ENCODE measurements around the gene ARMCX6. TPM values are rescaled to one million over a fixed set of nuclear protein-coding genes. Genes with fewer than 3 reads are reported as not detected.
"Not testable (repeated sequence)": the region's sequence is repeated elsewhere in the genome, so short reads cannot be mapped to it uniquely, and the experiment has no call there.

Gene ARMCX6
- total RNA-seq, 2 experiments from 2014 or later: 20.7 to 26.0 TPM

DNA sequence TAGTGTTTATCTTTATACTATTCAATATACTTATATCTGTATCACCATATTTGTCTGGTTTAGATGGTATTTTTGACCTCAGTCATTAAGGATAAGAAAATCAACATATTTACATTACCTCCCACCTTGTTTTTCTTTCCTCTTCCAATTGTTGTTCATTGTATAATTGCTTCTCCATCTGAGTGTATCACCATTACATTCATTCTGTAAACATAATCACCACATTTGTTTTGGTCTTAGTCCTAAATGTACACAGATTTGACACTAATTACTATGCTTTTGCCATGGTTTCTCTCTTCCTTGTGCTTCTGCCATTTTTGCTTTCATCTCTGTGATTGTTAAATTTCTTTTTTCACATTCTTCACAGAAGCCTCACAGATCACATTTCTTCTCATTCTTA is 12.7 kb downstream of the ARMCX6 start:
- no peaks in the 10 kb centered on the region for H3K79me2 ChIP-seq (ENCODE audit: insufficient read depth, low read depth, low read length)
- H4K20me1 ChIP-seq (ENCODE audit: insufficient read depth, low read length): no peaks in the 10 kb centered on the region
- H3K4me1 ChIP-seq (ENCODE audit: insufficient read depth, low read length, poor library complexity, severe bottlenecking): no peaks in the 10 kb centered on the region
- no TSS peak for BruUV-seq (replicated peaks)
- no peaks in the 10 kb centered on the region for H3K9me3 ChIP-seq (ENCODE audit: low read length)
- POLR2A ChIA-PET: no interaction called here
- no peak overlapping the region for H3K27ac ChIP-seq (ENCODE audit: low read depth, low read length, poor library complexity, severe bottlenecking)
- no peak overlapping the region for H2AFZ ChIP-seq (ENCODE audit: low read length)
- intact Hi-C loops (cut with micrococcal nuclease; ENCODE audit: unreplicated experiment): no loop called here
- no peak overlapping the region for H3K4me2 ChIP-seq (ENCODE audit: low read length)
- CTCF ChIA-PET (ENCODE audit: unreplicated experiment): no interaction called here
- H3K4me3 ChIP-seq (ENCODE audit: low read depth, low read length, poor library complexity, severe bottlenecking): no peak overlapping the region
- no peak for DNase-seq (ENCODE audit: low spot score)
- H3K9me2 ChIP-seq (ENCODE audit: insufficient read depth, low read length): no peaks in the 10 kb centered on the region
- TF ChIP-seq EZH2phosphoT487 (IDR thresholded peaks at IDR 0.05; ENCODE audit: borderline replicate concordance, low read depth, low read length): no peak
- TF ChIP-seq CTCF (conservative IDR thresholded peaks at IDR 0.05; ENCODE audit: low read length): no peak
- H3K36me3 ChIP-seq (ENCODE audit: insufficient read depth, low read length): no peaks in the 10 kb centered on the region

DNA sequence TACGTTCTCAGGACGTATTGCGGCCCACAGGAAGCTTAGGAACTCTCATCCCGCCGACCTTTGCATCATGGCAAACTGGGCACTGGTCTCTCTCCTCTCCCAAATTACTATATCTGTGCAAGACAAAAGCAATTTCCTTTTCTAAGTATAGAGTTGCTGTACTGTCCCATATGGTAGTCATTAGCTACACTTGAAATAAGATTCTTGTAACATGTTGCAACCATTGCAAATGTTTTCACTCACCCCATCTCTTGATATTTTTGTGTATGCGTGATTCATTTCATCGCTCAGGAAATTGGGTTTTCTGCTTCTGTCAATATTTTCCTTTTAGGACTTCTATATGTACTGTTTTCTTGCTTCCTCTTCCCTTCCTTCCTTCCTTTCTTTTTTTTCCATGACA is 15.7 kb downstream of the ARMCX6 start:
- no TSS peak for BruUV-seq (replicated peaks)
- Histone ChIP-seq H3K4me1 (ENCODE audit: insufficient read depth, low read length, poor library complexity, severe bottlenecking) (no peaks in the 10 kb centered on the region), H4K20me1 (ENCODE audit: insufficient read depth, low read length) (no peaks in the 10 kb centered on the region), H3K9me2 (ENCODE audit: insufficient read depth, low read length) (no peaks in the 10 kb centered on the region), H3K36me3 (ENCODE audit: insufficient read depth, low read length) (no peaks in the 10 kb centered on the region), H3K4me3 (ENCODE audit: low read depth, low read length, poor library complexity, severe bottlenecking) (no peak overlapping the region), H2AFZ (ENCODE audit: low read length) (no peak overlapping the region), H3K79me2 (ENCODE audit: insufficient read depth, low read depth, low read length) (no peaks in the 10 kb centered on the region), H3K9me3 (ENCODE audit: low read length) (no peaks in the 10 kb centered on the region), H3K27ac (ENCODE audit: low read depth, low read length, poor library complexity, severe bottlenecking) (no peak overlapping the region), H3K4me2 (ENCODE audit: low read length) (no peak overlapping the region)
- DNase-seq (ENCODE audit: low spot score): no peak
- ChIA-PET CTCF (ENCODE audit: unreplicated experiment) (no interaction called here), POLR2A (interaction anchor here (0.6 kb wide), 1 partner anchor 197 kb away, joined by 4 read pairs; no protein-coding TSS in a partner anchor)
- intact Hi-C loops (cut with micrococcal nuclease; ENCODE audit: unreplicated experiment): no loop called here
- no peak for TF ChIP-seq EZH2phosphoT487 (IDR thresholded peaks at IDR 0.05; ENCODE audit: borderline replicate concordance, low read depth, low read length)
- no peak for TF ChIP-seq CTCF (conservative IDR thresholded peaks at IDR 0.05; ENCODE audit: low read length)

DNA sequence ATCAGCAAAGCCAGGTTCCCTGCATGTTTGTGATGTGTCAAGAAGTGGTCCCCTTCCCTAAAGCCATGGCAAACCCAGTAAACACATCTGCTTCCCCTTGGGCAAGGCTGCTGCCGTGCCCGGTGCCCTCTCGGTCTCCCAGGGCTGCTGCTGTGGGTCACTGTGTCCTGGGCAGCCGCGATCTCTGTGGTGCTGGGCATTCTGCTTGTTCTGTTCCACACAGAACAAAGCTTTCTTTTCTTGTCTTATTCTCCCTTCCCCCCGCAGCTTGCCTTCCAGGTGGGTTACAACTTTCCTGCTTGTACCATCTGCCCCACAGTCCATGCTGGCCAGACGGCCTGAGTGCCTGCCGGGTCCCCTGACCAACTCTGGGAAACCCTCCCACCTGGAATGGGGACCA is 18.2 kb downstream of the ARMCX6 start:
- intact Hi-C loops (cut with micrococcal nuclease; ENCODE audit: unreplicated experiment): loop anchor here (5.0 kb wide), 1 partner anchor 198 kb away; no protein-coding TSS in a partner anchor
- POLR2A ChIA-PET; CTCF ChIA-PET (ENCODE audit: unreplicated experiment): not testable (repeated sequence)

More for the DNA sequence above, 18.2 kb downstream of the ARMCX6 start:
- BruUV-seq (replicated peaks); H2AFZ ChIP-seq (ENCODE audit: low read length); H3K4me3 ChIP-seq (ENCODE audit: low read depth, low read length, poor library complexity, severe bottlenecking); H3K9me2 ChIP-seq (ENCODE audit: insufficient read depth, low read length); DNase-seq (ENCODE audit: low spot score); H4K20me1 ChIP-seq (ENCODE audit: insufficient read depth, low read length); H3K36me3 ChIP-seq (ENCODE audit: insufficient read depth, low read length); H3K79me2 ChIP-seq (ENCODE audit: insufficient read depth, low read depth, low read length); H3K4me1 ChIP-seq (ENCODE audit: insufficient read depth, low read length, poor library complexity, severe bottlenecking); H3K27ac ChIP-seq (ENCODE audit: low read depth, low read length, poor library complexity, severe bottlenecking); H3K9me3 ChIP-seq (ENCODE audit: low read length); H3K4me2 ChIP-seq (ENCODE audit: low read length): not testable (repeated sequence)

Data from OCI-LY7 (cell line).